Measurements from ENCODE around the gene NXPH1.

DNA sequence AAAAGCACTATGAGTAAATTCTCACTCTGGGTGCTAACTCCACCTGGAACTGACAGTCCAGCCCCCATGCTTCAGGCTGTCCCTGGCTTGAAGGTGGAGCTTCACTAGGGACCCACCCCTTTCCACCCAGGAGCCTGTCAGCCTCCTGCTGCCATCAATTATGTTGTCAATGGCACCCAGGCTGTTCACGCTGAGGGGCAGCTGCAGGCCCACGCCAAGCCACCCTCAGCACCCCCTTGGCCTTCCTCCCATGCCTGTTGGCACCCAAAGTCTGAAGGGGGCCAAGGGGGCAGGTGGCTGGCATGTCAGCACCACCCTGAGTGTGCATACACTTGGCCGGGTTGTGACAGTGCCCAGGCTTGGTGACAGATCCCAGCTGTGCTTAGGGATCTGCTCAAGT, 149.3 kb downstream of the NXPH1 start:
- TF ChIP-seq CTCF (conservative IDR thresholded peaks at IDR 0.05; ENCODE audit: low read depth in 2 of 2) (no peak), CREB1 (CRISPR knock-in tag; IDR thresholded peaks at IDR 0.05; ENCODE audit: low read depth) (no peak), EZH2 (IDR thresholded peaks at IDR 0.05; ENCODE audit: low read depth, unreplicated experiment) (no peak), JUNB (IDR thresholded peaks at IDR 0.05; ENCODE audit: unreplicated experiment) (no peak), POLR2AphosphoS5 (IDR thresholded peaks at IDR 0.05; ENCODE audit: low read depth) (no peak), EZH2phosphoT487 (IDR thresholded peaks at IDR 0.05; ENCODE audit: unreplicated experiment) (no peak), STAT1 (IDR thresholded peaks at IDR 0.05; ENCODE audit: unreplicated experiment) (no peak), NANOG (IDR thresholded peaks at IDR 0.05; ENCODE audit: borderline replicate concordance) (no peak), ZNF331 (CRISPR knock-in tag; IDR thresholded peaks at IDR 0.05; ENCODE audit: low read depth) (no peak)
- TF ChIP-seq, protein P1, sequence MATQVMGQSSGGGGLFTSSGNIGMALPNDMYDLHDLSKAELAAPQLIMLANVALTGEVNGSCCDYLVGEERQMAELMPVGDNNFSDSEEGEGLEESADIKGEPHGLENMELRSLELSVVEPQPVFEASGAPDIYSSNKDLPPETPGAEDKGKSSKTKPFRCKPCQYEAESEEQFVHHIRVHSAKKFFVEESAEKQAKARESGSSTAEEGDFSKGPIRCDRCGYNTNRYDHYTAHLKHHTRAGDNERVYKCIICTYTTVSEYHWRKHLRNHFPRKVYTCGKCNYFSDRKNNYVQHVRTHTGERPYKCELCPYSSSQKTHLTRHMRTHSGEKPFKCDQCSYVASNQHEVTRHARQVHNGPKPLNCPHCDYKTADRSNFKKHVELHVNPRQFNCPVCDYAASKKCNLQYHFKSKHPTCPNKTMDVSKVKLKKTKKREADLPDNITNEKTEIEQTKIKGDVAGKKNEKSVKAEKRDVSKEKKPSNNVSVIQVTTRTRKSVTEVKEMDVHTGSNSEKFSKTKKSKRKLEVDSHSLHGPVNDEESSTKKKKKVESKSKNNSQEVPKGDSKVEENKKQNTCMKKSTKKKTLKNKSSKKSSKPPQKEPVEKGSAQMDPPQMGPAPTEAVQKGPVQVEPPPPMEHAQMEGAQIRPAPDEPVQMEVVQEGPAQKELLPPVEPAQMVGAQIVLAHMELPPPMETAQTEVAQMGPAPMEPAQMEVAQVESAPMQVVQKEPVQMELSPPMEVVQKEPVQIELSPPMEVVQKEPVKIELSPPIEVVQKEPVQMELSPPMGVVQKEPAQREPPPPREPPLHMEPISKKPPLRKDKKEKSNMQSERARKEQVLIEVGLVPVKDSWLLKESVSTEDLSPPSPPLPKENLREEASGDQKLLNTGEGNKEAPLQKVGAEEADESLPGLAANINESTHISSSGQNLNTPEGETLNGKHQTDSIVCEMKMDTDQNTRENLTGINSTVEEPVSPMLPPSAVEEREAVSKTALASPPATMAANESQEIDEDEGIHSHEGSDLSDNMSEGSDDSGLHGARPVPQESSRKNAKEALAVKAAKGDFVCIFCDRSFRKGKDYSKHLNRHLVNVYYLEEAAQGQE (IDR thresholded peaks at IDR 0.05; ENCODE audit: unreplicated experiment), result no peak
- TF ChIP-seq, protein P2, sequence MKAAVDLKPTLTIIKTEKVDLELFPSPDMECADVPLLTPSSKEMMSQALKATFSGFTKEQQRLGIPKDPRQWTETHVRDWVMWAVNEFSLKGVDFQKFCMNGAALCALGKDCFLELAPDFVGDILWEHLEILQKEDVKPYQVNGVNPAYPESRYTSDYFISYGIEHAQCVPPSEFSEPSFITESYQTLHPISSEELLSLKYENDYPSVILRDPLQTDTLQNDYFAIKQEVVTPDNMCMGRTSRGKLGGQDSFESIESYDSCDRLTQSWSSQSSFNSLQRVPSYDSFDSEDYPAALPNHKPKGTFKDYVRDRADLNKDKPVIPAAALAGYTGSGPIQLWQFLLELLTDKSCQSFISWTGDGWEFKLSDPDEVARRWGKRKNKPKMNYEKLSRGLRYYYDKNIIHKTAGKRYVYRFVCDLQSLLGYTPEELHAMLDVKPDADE (IDR thresholded peaks at IDR 0.05), result no peak
